Left lung (tissue), 10 donors: ENCODE measurements around the gene ARHGEF17. TPM values are rescaled to one million over a fixed set of nuclear protein-coding genes. Genes with fewer than 3 reads are reported as not detected.

Experiments
- ATAC-seq: fragments of 200-7000 bp; cut with Tn5 transposase; one replicate; pipeline ENCODE4 v1.9.1; 2020; ENCODE audit warnings: moderate library complexity
- DNase-seq, 4 donors: peaks; one replicate each; pipeline ENCODE4 v3.0.0-alpha.2; 2013 to 2020
- H3K27ac ChIP-seq, 2 donors: fragments of 200-600 bp; sonication (generic) in 1 of 2; one replicate each; pipeline versions ENCODE4 v1.5.0 to v1.8.0; 2020 to 2021
- H3K27me3 ChIP-seq, 2 donors: fragments of 200-600 bp; sonication (generic) in 1 of 2; one replicate each; pipeline versions ENCODE4 v1.5.0 to v1.8.0; 2020 to 2021
- H3K36me3 ChIP-seq, 2 donors: fragments of 200-600 bp; sonication (generic) in 1 of 2; one replicate each; pipeline versions ENCODE4 v1.5.0 to v1.8.0; 2020 to 2021
- H3K4me1 ChIP-seq, 2 donors: fragments of 200-600 bp; one replicate each; pipeline ENCODE4 v1.8.0; 2021
- H3K4me3 ChIP-seq, 2 donors: fragments of 200-600 bp; sonication (generic) in 1 of 2; one replicate each; pipeline versions ENCODE4 v1.5.0 to v1.8.0; 2020 to 2021; ENCODE audit warnings: mild to moderate bottlenecking in 1 of 2
- H3K9me3 ChIP-seq, 2 donors: fragments of 200-600 bp; sonication (generic) in 1 of 2; one replicate each; pipeline versions ENCODE4 v1.5.0 to v1.8.0; 2020 to 2021
- intact Hi-C, 2 donors: fragments of 100-400 bp; cut with DNase I; formaldehyde crosslinking; loops; one replicate each; pipeline versions ENCODE4 v1.11.2 to v1.14.2; 2022
- polyA plus RNA-seq, 6 donors: library from polyadenylated mRNA; unstranded; fragments of 120-200 nt; gene quantifications; one replicate each; pipeline ENCODE4 v1.2.1, GENCODE V29; 2013; ENCODE audit not compliant: insufficient read length in 6 of 6
- total RNA-seq, 2 donors: library from RNA; stranded (reverse); fragmentation: NEBNext Ultra II Directional; extraction: Animal tissue kit (Norgen Biotek cat#: 25700); gene quantifications; one replicate each; pipeline ENCODE4 v1.2.1, GENCODE V29; 2021
- TF ChIP-seq, protein P1 (sequence below), 2 donors: fragments of 200-600 bp; sonication (generic) in 1 of 2; IDR thresholded peaks; one replicate each; pipeline versions ENCODE4 v1.5.0 to v1.8.0; 2021; ENCODE audit warnings: antibody characterized with exemption in 2 of 2
- donor health status: DM: no; HTN: yes; CAD: no.
- donor health status: DM: no; HTN: no; CAD: no.

Gene ARHGEF17
- total and polyA plus RNA-seq, 8 donors, result 56.3 to 95.8 (median 82.8) TPM

DNA sequence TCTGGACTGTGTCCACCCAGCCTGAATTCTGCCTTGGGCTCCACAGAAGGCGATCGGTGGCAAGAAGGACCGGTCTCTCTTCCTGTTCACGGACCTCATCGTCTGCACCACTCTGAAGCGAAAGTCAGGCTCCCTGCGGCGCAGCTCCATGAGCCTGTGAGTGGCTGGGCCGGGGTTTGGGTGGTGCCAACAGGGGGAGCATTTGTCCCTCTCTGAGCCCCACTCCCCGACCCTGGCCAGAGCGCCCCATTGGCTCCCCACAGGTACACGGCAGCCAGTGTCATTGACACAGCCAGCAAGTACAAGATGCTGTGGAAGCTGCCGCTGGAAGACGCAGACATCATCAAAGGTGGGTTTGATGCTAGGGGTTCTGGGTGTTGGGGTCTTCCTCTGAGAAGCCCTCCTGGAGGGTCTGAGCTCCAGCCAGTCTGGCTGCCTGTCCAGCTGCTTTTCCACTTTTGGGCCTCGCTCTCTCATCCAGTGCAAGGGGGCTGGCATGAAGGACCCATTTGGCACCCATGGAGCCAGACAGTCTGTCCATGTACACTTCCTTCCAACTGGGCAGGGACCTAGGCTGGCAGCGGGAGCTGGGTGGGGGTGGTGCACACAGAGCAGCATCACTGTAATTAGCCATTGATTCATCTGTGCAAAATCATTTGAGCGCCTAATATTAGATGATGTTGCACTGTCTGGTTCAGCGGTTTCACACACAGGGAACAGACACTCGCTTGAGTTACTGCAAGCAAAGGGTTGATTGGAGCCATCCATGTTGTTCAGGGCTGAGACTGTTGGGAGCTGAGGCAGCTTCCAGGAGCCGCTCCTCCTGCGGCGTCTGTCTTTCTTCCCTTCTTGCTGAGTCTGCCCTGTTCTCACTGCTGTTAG is 49.1 kb downstream of the ARHGEF17 start:
- no peak for ATAC-seq
- Histone ChIP-seq H3K27ac (no peak overlapping the region), H3K36me3 (peaks cover 0 to 68% of the 10 kb centered on the region in 2 donors)

DNA sequence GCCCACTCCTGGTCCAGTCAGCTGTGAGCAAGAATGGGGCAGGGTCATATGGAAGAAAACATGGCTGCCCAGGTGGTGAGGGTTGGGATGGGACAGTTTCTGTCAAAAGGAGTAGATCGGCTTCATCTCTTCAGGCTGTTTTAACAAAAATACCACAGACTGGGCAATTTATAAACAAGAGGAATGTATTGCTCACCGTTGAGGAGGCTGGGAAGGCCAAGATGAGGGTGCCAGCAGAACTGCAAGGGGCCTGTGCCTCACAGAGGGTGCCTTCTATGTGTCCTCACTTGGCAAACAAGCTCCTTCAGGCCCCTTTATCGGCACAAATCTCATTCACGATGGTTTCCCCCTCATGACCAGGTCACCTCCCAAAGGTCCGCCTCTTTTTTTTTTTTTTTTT is 50.0 kb downstream of the ARHGEF17 start:
- DNase-seq, result no peak
- H3K9me3 ChIP-seq, result no peaks in the 10 kb centered on the region
- no peak overlapping the region for H3K27ac ChIP-seq
- no peaks in the 10 kb centered on the region for H3K4me1 ChIP-seq
- H3K27me3 ChIP-seq, result no peaks in the 10 kb centered on the region
- H3K36me3 ChIP-seq, result peaks cover 2 to 77% of the 10 kb centered on the region in 2 donors
- ATAC-seq, result no peak
- intact Hi-C loops, result no loop called here
- TF ChIP-seq, protein P1, sequence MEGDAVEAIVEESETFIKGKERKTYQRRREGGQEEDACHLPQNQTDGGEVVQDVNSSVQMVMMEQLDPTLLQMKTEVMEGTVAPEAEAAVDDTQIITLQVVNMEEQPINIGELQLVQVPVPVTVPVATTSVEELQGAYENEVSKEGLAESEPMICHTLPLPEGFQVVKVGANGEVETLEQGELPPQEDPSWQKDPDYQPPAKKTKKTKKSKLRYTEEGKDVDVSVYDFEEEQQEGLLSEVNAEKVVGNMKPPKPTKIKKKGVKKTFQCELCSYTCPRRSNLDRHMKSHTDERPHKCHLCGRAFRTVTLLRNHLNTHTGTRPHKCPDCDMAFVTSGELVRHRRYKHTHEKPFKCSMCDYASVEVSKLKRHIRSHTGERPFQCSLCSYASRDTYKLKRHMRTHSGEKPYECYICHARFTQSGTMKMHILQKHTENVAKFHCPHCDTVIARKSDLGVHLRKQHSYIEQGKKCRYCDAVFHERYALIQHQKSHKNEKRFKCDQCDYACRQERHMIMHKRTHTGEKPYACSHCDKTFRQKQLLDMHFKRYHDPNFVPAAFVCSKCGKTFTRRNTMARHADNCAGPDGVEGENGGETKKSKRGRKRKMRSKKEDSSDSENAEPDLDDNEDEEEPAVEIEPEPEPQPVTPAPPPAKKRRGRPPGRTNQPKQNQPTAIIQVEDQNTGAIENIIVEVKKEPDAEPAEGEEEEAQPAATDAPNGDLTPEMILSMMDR (IDR thresholded peaks at IDR 0.05), result no peak
- no peak overlapping the region for H3K4me3 ChIP-seq

More for the DNA sequence above, 49.1 kb downstream of the ARHGEF17 start:
- DNase-seq, result no peak
- no peaks in the 10 kb centered on the region for H3K9me3 ChIP-seq
- no peaks in the 10 kb centered on the region for H3K27me3 ChIP-seq
- no peak overlapping the region for H3K4me3 ChIP-seq
- intact Hi-C loops, result no loop called here
- no peaks in the 10 kb centered on the region for H3K4me1 ChIP-seq
- TF ChIP-seq, protein P1 (IDR thresholded peaks at IDR 0.05), result no peak

DNA sequence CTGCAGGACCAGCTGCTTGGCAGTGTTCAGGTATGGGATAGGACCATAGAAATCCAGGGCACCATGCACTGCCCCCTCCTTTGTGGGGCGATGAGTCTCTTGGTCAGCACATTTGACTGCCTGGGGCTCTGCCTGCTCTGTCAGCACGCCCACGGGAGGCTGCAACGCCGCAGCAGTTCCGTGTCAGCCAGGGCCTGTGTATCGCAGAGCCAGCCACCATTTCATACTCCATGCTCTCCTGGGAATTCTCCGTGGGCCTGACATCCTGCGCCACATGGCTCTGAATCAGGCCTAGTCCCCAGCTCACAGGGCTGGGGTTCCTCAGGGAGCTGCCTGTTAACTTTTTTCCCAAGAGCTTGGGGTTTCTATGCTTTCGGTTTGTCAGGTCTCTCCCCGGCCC is 51.3 kb downstream of the ARHGEF17 start:
- Histone ChIP-seq H3K4me1 (no peaks in the 10 kb centered on the region), H3K27me3 (no peaks in the 10 kb centered on the region), H3K4me3 (no peak overlapping the region), H3K27ac (no peak overlapping the region), H3K9me3 (no peaks in the 10 kb centered on the region), H3K36me3 (peaks cover 9 to 85% of the 10 kb centered on the region in 2 donors)
- TF ChIP-seq, protein P1 (IDR thresholded peaks at IDR 0.05), result no peak
- ATAC-seq, result no peak
- intact Hi-C loops, result no loop called here
- DNase-seq, result no peak

DNA sequence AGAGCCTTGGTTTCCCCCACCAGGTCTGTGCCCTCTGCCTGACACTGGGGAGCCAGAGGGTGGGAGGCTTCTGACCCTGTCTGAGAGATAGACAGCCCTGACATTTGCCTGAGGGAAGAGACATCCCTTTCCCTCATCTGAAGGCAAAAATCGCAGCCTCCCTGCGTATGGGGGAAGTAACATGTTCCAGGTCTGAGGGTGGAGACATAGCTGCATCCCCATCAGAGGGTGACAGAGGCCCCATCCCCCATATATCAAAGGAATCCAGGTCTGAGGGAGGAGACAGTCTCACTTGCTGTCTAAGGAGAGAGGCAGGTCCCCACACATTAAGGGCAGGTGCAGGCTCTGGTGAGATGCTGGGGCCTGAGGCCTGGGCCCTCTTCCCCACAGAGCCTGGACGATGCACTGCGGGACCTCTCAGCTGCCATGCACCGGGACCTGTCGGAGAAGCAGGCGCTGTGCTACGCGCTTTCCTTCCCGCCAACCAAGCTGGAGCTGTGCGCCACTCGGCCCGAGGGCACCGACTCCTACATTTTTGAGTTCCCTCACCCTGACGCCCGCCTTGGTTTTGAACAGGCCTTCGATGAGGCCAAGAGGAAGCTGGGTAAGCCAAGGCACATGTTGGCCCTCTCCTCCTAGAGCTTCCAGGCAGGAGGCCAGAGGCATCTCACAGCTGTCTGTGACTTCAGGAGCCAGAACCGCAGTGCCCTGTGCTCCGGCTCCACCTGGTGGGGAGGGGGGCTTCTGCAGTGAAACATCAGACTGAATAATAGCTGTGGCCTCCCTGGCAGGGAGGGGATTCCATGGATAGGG is 52.1 kb downstream of the ARHGEF17 start:
- Histone ChIP-seq H3K4me1 (no peaks in the 10 kb centered on the region), H3K36me3 (peaks cover 9 to 92% of the 10 kb centered on the region in 2 donors), H3K27me3 (no peaks in the 10 kb centered on the region), H3K9me3 (no peaks in the 10 kb centered on the region), H3K27ac (no peak overlapping the region), H3K4me3 (no peak overlapping the region)
- no peak for ATAC-seq
- DNase-seq, result no peak
- intact Hi-C loops, result no loop called here
- TF ChIP-seq, protein P1 (IDR thresholded peaks at IDR 0.05), result no peak
